GM18498 (cell line): ENCODE results near the gene AFTPH.

Experiments
- ATAC-seq: cut with Tn5 transposase; IDR thresholded peaks from one replicate; pipeline ENCODE4 v1.9.1; 2021; ENCODE audit warnings: mild to moderate bottlenecking, moderate library complexity; ENCODE audit not compliant: unreplicated experiment

Gene AFTPH

DNA sequence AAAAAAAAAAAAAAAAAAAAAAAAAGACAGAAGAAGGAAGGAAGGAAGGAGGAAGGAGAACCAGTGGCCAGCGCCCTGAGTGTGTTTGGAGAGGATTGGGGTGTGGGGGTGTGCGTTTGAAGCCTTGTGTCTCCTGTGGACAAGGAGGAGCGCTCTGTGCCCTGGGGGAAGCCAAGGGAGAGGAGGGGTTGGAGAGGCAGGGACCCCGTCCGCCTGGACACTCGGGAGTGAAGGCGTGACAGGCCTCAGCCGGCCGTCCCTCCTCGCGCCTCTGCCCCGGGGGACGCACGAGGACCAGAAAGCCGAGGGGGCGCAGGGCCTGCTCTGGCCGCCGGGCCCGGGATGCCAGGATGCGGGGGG lies 84.7 kb downstream of the AFTPH start:
- peak; percentile 7 for ATAC-seq

- ATAC-seq = peak; percentile 55
These were observed 85.3 kb downstream of the AFTPH start for GRCh38 chr2:64609227-64609941.

DNA sequence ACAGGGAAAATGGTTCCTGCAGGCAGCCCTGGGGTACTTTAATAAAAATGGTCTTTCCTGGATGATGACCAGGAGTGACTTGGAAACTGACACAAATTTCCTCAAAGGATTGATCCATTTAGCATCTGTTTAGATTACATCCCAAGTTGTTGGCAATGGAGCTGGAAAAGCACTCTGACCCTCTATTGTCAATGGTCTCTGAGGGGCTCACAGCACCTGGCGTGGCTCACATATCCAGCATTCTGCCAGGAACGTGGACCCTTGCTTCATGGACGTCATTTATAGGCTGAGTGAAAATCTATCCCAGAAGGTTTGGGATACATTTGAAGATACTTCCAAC lies 85.8 kb downstream of the AFTPH start:
- no peak for ATAC-seq

DNA sequence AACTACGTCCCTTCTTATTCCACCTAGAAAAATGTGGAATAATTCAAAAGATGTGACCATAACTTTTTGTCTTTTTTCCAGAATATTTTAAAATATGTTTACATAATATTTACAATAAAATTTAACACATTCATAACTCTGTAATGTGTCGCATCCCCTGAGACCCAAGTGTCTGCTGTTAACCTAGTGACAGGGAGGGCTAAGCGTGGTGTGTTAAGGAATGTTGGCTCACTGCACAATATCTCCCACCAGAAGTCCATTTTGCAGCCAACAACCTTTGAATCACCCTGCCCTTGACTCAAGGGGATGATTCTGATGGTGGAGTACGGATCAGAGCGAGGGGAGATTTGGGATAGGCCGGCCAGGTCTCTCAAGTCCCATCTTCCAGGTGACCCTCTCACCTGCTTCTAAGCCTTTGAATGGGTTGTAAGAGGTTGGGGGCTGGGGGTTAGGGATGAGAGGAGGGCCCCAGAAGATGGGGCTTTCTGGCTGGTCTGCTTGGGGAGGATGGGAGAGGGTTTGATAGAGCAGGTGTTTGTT lies 86.3 kb downstream of the AFTPH start:
- ATAC-seq = no peak

DNA sequence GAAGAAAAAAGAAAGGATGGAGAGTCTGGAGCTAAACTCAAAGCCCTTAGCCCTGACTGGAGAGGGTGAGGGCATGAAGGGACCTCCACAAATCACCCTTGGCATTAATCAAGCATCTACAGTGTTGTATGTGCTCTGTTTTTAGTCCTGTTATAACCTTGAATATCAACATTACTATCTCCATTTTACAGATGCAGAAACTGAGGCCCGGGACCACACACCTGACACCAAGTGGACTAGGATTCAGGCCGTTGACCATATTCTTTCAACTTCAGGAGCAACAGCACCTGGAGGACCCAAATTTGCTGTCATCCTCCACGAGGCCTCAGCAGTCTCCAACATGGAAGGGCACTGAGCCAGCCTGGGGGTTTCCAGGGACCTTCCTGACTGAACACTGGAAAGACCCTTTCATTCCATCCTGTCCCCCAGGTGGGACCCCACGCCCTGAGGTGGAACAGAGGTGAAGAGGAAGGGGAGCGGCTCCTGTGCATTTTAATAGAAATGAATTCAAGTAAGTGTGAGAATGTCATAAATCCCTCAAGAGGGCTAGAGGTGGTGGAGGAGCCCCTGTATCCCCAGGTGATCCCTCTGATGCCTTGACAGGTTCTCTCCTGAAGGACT lies 88.6 kb downstream of the AFTPH start:
- no peak for ATAC-seq

- no peak for ATAC-seq
These were observed 89.1 kb downstream of the AFTPH start for GRCh38 chr2:64613276-64613675.

- ATAC-seq = no peak
These were observed 91.2 kb downstream of the AFTPH start for GRCh38 chr2:64615192-64615763.

- ATAC-seq = no peak
These were observed 91.9 kb downstream of the AFTPH start for GRCh38 chr2:64615844-64616536.

DNA sequence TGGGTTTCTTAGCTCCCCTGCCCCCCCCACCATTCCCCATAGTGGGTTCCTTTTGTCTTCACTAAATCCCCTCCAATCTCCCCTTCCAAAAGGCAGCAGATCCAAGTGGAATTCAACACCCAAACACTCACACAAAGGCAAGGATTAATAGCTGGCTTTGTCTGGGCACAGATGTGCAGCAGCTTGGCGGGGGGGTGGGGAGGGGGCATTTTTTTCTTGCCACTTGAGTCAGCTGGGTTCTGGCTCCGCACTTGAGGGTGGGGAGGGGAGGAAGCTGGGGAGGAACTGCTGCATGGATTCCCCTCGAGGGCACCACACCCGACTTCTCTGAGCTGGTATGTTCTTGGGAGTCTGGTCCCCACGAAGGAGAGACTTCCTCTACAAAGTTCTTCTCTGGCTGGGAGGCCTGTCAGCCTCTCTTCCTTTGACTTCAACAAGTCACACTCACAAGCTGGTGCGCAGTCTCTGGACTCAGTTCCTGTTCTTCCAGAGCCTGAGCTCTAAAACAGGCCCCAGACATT lies 93.6 kb downstream of the AFTPH start:
- ATAC-seq = no peak

DNA sequence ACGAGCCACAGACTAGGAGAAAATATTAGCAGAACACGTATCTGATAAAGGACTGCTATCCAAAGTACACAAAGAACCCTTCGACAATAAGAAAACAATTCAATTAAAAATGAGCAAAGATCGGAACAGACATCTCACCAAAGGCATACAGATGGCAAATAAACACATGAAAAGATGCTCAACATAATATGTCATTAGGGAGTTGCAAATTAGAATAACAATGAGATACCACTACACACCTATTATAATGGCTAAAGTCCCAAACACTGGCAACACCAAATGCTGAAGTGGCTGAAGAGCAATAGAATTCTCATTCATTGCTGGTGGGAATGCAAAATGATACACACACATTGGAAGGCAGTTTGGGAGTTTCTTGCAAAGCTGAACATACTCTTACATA lies 96.5 kb downstream of the AFTPH start:
- ATAC-seq = no peak

DNA sequence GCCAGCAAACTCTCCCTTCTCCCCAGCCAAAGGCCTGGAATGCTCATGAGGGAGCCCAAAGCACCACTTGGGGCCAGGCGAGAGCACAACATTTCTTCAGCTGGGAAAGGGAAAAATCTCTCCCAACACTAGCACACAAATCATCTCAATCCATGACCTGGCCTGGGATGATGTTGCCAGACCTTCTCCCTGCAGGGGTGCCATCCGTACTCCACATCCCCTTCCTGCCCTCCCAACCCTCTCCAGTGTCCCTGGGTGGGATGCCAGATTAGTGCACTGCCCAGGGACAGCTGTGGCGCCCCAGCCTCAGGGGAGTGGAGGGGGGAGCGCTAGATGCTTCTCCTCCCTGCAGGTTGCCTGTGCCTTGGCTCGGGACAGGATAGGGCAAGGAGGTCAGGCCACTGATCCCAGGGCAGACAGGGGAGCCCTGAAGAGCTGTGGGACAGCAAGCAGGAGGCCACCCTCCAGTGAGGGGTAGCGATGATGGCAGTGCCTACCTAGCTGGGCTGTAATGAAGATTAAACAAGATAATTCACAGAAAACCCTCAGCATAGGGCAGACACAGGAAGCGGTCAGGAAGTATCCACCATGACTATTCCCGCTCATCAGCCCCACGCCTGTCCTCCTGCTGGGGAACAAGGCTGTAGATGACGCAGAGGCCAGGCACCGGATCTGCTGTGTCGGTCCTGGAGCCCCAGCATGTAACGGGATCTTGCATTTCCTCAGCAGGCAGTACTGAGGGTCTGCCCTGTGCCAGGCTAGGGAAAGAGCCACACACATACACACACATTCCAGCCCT lies 98.5 kb downstream of the AFTPH start:
- no peak for ATAC-seq

DNA sequence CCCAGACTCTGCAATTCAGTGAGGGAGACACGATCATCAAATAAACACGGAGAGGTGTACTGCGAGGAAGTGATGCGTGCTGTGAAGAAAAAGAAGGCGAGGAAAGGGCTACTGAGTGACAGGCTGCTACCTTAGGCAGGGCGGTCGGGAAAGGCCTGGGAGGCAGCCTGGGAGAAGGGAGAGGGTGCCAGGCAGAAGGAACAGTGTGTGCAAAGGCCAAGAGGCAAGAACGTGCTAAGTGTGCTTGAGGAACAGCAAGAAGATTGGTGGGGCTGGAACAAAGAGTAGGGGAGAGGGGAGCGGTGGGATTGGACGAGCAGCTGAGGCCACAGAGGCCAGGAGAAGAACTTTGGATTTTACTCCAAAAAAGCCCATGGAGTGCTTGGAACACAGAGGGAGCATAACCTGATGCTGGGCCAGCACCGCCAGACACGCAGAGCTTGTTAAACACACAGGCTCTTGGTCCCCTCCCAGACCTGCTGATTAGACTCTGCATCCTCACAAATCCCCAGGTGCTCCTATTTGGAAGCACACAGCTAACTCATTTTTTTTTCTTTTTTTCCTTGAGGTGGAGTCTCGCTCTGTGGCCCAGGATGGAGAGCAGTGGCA lies 99.2 kb downstream of the AFTPH start:
- no peak for ATAC-seq

GRCh38 chr2:64624108-64624610 lies 100.0 kb downstream of the AFTPH start:
- no peak for ATAC-seq

DNA sequence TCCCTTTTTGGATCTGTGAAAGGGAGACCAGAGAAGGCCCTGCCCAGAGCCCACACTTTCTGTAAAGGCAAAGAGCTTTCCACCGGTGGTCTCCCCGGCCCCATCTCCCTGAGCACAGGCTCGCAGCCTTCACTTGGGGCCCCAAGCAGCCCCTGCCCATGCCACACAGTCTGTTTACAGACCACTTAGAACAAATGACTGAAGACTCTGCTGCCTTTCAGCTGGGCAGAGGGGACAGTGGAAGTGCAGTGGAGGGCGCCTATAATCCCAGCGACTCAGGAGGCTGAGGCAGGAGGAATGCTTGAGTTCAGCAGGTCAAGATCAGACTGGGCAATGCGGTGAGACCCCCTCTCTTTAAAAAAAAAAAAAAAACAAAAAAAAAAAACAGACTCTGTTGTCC lies 100.7 kb downstream of the AFTPH start:
- ATAC-seq = no peak

DNA sequence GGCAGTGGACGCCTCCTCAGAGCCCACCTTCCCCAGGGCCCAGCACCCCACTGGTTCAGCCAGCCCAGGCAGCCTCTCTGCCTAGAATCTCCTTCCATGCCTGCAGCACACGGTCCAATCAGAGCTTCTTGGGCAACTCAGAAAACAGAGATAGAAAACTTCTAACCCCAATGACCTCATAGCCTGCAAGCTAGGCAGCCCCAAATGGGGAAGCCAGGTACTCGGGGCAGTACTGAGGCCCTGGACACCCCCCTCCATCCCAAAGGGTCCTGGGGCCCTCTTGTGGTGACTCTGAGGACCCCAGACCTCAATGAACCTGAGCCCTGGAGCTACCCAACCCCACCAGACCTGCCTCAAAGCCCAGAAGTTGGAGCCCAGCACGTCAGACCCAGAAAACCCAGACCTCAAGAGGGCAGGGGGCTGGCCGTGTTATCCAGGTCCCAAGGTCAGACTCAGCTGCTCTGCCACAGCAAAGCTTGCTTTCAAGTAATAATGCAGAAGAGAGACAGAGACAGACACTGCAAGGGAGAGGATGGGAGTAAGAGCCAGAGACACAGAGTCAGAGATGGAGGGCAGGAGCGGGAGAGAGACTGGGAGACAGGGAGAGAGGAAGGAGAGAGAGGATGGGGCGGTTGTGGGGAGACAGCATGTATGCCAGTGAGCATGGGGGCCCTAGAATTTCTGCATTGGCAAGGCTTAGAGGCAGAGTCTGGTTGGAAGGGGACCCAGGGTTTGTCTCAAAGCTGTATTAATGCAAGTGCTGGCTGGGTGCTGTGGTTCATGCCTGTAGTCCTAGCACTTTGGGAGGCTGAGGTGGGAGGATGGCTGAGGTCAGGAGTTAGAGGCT lies 101.4 kb downstream of the AFTPH start:
- no peak for ATAC-seq

GRCh38 chr2:64626146-64626809 lies 102.2 kb downstream of the AFTPH start:
- ATAC-seq = no peak

DNA sequence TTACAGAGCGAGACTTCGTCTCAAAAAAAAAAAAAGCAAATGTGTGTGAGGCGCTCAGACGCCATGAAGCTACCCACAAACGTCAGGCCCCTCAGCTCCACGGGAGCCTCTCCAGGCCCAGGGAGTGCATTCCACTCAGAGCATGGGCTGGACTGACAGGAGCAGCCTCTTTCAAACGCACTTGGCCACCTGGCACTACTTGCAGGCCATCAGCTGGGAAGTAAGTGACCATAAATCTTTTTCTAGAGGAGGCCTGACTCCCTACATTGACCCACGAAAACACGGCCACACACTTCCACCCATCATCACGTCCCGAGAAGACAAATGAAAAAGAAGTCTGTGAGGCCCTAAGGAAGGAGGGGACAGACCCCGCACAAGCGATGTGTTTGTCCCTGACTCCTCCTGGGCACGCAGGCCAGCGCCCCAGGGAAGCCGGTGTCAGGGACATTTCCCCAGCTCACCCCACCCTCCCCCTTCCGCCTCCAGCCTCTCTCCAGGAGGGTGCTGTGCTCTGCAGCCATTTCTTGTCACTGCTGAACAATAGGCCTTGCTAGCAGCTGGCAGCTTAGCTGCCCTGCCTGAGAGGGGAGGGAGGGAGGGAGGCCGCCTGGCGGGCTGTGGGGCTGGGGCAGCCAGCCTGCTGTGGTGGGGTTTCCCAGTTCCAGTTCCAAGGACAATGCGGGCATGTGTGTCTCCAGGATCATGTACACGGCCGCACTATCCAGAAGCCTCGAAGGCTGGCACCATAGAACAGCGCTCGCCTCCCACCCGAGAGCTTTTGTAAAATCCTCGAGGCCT lies 103.0 kb downstream of the AFTPH start:
- ATAC-seq = no peak
